ENCODE measurements around the gene ATXN10. TPM values are rescaled to one million over a fixed set of nuclear protein-coding genes. Genes with fewer than 3 reads are reported as not detected.
"Not testable (repeated sequence)": the region's sequence is repeated elsewhere in the genome, so short reads cannot be mapped to it uniquely, and the experiment has no call there.

Gene ATXN10
- total RNA-seq, 3 donors from 2014 or later = 59.9 to 136 (median 66.8) TPM

DNA sequence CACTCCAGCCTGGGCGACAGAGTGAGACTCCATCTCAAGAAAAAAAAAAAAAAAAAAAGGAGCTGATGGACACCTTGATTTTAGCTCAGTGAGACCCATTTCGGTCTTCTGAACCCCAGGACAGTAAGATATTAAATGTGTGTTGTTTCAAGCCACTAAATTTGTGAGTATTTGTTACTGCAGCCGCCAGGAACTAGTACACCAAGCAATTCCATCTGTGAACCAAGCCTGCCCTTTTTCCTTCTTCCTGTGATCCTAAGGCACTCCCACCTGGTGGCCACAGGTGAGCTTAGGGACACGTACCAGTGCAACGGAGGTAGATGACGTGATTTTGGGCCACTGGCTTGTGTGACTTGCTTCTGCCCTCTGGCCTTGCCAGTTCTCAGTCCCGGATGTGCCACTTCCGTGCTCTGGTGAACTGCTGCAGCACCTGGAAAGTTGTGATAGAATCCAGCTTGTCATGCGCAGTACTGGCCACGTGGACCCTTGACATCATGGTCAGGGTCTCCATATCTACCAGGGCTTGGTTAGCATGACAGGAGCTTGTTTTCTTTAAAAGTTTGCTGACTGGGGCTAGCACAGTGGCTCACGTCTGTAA lies 19.6 kb upstream of the ATXN10 start:
- TF ChIP-seq, protein P1, sequence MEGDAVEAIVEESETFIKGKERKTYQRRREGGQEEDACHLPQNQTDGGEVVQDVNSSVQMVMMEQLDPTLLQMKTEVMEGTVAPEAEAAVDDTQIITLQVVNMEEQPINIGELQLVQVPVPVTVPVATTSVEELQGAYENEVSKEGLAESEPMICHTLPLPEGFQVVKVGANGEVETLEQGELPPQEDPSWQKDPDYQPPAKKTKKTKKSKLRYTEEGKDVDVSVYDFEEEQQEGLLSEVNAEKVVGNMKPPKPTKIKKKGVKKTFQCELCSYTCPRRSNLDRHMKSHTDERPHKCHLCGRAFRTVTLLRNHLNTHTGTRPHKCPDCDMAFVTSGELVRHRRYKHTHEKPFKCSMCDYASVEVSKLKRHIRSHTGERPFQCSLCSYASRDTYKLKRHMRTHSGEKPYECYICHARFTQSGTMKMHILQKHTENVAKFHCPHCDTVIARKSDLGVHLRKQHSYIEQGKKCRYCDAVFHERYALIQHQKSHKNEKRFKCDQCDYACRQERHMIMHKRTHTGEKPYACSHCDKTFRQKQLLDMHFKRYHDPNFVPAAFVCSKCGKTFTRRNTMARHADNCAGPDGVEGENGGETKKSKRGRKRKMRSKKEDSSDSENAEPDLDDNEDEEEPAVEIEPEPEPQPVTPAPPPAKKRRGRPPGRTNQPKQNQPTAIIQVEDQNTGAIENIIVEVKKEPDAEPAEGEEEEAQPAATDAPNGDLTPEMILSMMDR (IDR thresholded peaks at IDR 0.05) = no peak
- intact Hi-C loops (cut with DNase I, micrococcal nuclease) = no loop called here

DNA sequence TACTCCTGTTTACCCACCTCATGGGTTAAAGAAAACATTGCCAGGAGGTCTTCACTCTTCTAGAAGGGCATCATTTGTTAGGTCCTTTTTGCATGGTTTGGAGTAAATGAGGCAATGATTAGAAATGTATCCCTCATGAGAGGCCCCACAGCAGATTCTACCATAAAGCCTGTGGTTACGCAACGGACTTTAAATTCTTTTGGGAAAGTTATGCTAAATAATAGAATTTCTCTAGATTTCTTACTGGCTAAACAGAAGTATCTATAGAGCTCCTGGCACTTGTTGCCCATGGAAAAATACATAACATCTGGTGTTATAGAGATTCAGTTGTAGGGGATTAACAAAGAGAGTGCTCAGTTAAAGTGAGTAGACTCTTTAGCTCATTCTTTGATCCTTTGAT lies 15.1 kb upstream of the ATXN10 start:
- Histone ChIP-seq H3K36me3 (ENCODE audit: low read depth) (no peaks in the 10 kb centered on the region), H3K4me3 (no peak overlapping the region), H3K9me3 (no peaks in the 10 kb centered on the region), H3K4me1 (ENCODE audit: low read depth) (no peaks in the 10 kb centered on the region)
- DNase-seq = no peak
- intact Hi-C loops (cut with DNase I, micrococcal nuclease) = no loop called here
- TF ChIP-seq, protein P1 (IDR thresholded peaks at IDR 0.05) = no peak
- no peak for ATAC-seq

More for the DNA sequence above, 19.6 kb upstream of the ATXN10 start:
- DNase-seq (no peak), ATAC-seq (no peak)
- Histone ChIP-seq H3K9me3 (no peaks in the 10 kb centered on the region), H3K4me3 (no peak overlapping the region), H3K4me1 (ENCODE audit: low read depth) (no peaks in the 10 kb centered on the region), H3K36me3 (ENCODE audit: low read depth) (no peaks in the 10 kb centered on the region)

DNA sequence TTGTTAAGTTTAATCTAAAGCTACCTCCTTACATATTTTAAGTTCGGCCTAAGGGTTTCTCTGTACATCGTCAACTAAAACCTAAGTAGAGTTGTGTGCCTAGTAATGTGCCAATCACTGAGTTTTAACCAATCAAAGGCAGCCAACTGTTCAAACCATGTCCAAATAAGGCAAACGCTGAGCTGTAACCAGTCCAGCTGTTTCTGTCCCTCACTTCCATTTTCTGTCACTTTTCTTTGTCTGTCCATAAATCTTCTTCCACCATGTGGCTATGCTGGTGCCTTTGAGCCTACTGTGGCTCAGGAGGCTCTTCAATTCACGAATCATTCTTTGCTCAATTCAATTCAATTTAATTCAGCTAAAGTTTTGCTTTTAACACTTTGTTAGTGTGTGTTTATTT lies 13.9 kb upstream of the ATXN10 start:
- Histone ChIP-seq H3K4me1 (ENCODE audit: low read depth) (no peaks in the 10 kb centered on the region), H3K36me3 (ENCODE audit: low read depth) (no peaks in the 10 kb centered on the region), H3K9me3 (no peaks in the 10 kb centered on the region), H3K4me3 (no peak overlapping the region)
- DNase-seq (no peak), ATAC-seq (no peak)
- TF ChIP-seq, protein P1 (IDR thresholded peaks at IDR 0.05) = no peak
- intact Hi-C loops (cut with DNase I, micrococcal nuclease) = no loop called here

DNA sequence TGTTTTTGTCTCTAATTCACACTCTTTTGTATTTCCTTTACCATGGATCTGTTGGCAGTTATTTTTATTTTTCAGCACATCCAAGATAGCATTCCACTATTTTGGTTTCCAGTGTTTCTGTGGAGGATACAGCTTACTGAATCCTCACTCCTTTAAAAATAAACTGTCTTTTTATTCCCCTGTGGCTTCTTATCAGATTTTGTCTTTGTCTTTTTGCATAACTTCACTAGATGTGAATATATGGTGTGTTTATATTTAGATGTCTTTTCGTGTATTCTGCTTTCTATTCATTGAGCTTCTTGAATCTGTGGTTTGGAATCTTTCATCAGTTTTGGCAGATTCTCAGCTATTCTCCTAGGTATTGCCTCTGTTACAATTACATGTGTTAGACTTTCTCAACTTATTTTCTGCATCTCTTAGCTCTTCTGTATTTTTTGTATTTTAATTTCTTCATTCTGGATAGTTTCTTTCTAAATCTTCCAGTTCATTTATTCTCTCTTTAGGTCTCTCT lies 7.4 kb upstream of the ATXN10 start:
- H3K4me1 ChIP-seq (ENCODE audit: low read depth) = no peaks in the 10 kb centered on the region
- TF ChIP-seq, protein P1 (IDR thresholded peaks at IDR 0.05) = no peak
- no peaks in the 10 kb centered on the region for H3K36me3 ChIP-seq (ENCODE audit: low read depth)
- DNase-seq (no peak), ATAC-seq (no peak)
- H3K9me3 ChIP-seq = no peaks in the 10 kb centered on the region
- no peak overlapping the region for H3K4me3 ChIP-seq
- intact Hi-C loops (cut with DNase I, micrococcal nuclease) = no loop called here

DNA sequence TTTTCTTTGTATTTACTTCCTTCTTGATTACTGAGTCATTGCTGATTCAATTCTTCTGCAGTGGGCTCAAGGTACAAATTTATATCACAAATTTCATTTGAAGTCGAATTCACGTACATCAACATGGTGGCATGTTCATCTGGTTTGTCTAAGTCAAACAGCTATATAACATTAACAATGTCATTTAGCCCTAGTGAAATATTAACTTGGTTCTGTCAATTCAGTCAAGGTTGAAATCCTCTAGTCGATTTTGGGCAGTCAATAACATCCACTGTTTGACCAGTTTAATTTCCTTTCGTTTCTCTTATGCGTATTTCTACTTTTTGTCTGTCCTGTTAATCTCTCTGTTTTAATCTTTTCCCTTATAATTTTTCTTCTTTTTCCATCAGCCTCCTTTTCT lies 4.1 kb upstream of the ATXN10 start:
- no peak for DNase-seq
- Histone ChIP-seq H3K9me3 (no peaks in the 10 kb centered on the region), H3K4me1 (ENCODE audit: low read depth) (peaks cover under 1% of the 10 kb centered on the region), H3K4me3 (no peak overlapping the region), H3K36me3 (ENCODE audit: low read depth) (no peaks in the 10 kb centered on the region)
- ATAC-seq = peak; percentile 39
- intact Hi-C loops (cut with DNase I, micrococcal nuclease) = no loop called here
- TF ChIP-seq, protein P1 (IDR thresholded peaks at IDR 0.05) = no peak

DNA sequence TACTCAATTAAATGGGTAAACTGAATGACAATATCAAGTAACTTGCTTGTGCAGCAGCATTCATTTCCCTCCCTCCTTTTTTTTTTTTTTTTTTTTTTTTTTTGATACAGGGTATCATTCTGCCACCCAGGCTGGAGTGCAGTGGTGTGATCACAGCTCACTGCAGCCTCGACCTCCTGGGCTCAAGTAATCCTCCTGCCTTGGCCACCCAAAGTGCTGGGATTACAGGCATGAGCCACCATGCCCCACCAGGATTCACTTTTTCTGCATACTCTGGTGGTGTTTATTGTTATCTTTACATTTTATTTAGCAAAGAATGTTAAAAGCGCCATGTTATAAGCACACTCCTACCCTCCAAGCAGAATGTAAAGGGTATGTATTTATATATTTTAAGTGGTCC lies 1.3 kb upstream of the ATXN10 start:
- H3K4me1 ChIP-seq (ENCODE audit: low read depth) = peaks cover 10% of the 10 kb centered on the region
- H3K9me3 ChIP-seq; H3K36me3 ChIP-seq (ENCODE audit: low read depth); DNase-seq; ATAC-seq; H3K4me3 ChIP-seq; intact Hi-C loops (cut with DNase I, micrococcal nuclease): not testable (repeated sequence)
